NCI-H345 treated with DMSO at 0.1 percent for 48 hours (cell line): ENCODE data around the gene FBXO10.
"Not testable (repeated sequence)": the region's sequence is repeated elsewhere in the genome, so short reads cannot be mapped to it uniquely, and the experiment has no call there.

Experiments used
- DNase-seq: peaks from one replicate; lab custom pipeline; 2025; ENCODE audit not compliant: unreplicated experiment; lab: John Stamatoyannopoulos, UW

The FBXO10 gene

GRCh38 chr9:37485389-37486255, 90.6 kb downstream of the FBXO10 start, which contains the start of gene POLR1E:
Gene POLR1E, plus strand, starts transcription at chr9:37485948. Its CDS starts 100 bp downstream, at chr9:37486048.
- DNase-seq = peak; percentile 95

DNA sequence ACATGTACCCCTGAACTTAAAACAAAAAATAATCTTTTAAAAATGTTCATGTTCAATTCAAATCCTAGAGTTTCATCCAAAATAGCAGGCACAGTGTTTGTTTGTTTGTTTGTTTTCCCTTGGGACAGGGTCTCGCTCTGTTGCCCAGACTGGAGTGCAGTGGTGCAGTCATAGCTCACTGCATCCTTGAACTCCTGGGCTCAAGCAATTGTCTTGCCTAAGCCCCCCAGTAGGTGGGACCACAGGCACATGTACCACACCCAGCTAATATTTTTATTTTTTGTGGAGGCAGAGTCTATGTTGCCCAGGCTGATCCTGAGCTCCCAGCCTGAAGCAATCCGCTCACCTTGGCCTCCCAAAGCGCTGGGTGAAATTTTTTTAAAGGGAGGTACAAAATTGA, 95.4 kb downstream of the FBXO10 start:
- no peak for DNase-seq

DNA sequence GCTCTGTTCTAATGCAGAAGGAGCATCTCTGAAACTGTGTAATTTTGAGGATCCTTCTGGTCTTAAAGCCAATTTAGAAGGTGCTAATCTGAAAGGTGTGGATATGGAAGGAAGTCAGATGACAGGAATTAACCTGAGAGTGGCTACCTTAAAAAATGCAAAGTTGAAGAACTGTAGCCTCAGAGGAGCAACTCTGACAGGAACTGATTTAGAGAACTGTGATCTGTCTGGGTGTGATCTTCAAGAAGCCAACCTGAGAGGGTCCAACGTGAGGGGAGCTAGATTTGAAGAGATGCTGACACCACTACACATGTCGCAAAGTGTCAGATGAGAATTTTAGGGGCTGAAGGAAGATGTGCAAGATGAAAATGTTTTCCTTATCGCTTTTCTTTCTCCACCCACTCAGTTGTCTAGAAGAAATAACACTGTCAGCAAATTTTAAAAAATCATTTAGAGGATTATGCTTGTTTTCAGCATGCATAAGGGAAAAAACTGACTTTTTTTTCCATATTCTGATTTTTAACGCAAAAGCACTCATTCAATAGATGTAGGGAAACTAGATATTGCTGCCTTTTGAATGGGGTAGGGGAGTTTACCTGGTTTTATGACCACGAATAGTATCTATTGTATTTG, 98.1 kb downstream of the FBXO10 start:
- DNase-seq = not testable (repeated sequence)

DNA sequence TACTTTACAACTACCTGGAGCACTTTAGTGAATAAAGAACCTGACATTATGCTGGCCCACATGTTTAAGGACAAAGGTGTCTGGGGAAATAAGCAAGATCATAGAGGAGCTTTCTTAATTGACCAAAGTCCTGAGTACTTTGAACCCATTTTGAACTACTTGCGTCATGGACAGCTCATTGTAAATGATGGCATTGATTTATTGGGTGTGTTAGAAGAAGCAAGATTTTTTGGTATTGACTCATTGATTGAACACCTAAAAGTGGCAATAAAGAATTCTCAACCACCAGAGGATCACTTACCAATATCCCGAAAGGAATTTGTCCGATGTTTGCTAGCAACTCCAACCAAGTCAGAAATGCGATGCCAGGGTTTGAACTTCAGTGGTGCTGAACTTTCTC, 98.7 kb downstream of the FBXO10 start:
- DNase-seq = not testable (repeated sequence)

GRCh38 chr9:37476930-37477329, 99.2 kb downstream of the FBXO10 start:
- no peak for DNase-seq

DNA sequence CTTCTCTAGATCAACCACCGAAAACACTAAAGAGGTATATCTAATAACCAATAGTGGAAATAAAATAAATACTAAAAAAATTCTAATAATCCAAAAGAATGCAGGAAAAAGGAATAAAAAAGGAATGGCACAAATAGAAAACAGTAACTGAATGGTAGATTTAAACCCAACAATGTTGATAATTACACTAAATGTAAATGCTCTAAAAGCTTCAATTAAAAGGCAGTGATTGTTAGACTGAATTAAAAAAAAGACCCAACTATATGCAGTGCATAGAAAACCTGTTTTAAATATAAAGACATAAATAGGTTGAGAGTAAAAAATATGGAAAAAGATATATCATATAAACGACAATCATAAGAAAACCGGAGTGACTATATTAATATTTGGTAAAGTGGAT, 101.7 kb downstream of the FBXO10 start:
- DNase-seq = no peak

GRCh38 chr9:37473982-37474381, 102.2 kb downstream of the FBXO10 start:
- not testable (repeated sequence) for DNase-seq

GRCh38 chr9:37471942-37472684, 104.1 kb downstream of the FBXO10 start:
- no peak for DNase-seq

DNA sequence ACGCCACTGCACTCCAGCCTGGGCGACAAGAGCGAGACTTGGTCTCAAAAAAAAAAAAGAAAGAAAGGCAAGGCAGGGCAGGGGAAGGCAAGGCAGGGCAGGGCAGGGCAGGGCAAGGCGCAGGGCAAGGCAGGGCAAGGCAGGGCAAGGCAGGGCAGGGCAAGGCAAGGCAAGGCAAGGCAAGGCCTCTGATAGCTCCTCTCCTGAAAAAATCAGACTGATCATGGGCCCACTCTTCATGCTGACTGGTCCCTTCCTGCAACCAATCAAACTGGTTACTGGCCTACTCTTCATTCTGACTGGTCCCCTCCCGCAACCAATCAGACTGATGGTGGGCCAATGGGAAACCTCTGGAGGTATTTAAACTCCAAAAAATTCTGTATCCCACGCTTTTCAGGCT, 107.6 kb downstream of the FBXO10 start:
- no peak for DNase-seq

GRCh38 chr9:37467530-37467929, 108.7 kb downstream of the FBXO10 start:
- not testable (repeated sequence) for DNase-seq

- no peak for DNase-seq
These were observed 110.0 kb downstream of the FBXO10 start for GRCh38 chr9:37466037-37466709.

DNA sequence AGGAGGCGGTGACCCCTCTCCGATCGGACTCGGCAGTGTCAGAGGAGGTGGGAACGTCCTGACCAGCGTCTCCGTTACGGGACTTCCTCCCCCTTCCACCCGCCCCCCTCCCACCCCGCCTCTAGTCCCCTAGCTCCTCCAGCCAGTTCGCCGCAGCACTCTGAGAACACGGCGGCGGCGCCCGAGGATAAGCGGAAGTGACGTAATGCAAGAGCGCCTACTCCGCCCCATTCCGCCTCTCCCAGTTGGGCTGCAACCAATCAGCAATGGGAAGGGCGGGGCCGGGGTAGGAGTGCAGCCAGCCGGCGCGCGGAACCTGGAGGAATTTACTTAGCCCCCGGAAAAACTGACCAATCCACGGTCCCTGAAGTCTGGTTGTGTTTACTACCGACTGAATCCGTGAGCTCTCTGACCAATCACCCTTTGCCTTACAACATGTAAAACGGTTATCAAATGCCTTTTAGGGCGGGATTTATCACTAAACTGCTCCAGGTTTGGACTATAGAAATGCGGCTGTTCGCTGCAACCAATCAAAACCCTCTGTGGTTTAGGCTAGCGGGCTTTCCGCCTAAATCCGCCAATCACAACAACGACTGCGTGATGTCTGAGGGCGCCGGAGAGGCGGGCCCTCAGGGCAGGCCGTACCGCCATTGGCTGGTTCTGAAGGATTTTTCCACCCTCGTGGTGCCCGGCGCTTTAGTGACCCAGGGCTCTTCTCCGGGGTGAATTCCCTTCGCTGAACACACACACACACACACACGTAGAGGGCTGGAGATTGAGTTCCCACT, 110.7 kb downstream of the FBXO10 start, which contains the start of gene ZBTB5:
Gene ZBTB5 (minus strand): TSS at position 202 of the 788 bp plus-strand sequence. CDS start 22,899 bp downstream, outside the sequence.
- DNase-seq = peak; percentile 98

- peak; percentile 73 for DNase-seq
These were observed 111.5 kb downstream of the FBXO10 start for GRCh38 chr9:37464426-37465248.

DNA sequence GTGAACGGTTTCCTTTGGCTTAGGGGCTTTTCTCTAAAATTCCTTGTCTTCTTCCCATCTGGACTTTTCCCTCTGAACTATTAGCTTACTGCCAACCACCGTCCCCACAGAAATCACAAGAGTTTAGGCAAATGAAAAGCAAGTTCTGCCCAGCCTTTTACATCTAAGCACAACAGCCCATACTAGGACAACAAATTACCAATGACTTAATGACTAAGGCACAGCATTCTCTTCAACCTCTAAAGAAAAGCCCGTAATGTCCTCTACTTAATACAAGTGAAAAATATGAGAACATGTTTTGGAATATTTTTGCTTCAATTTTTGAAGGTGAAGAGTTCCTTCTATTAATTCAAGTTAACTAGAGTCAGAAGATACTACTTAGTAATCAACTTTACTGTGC, 112.2 kb downstream of the FBXO10 start:
- DNase-seq = no peak
